ENCODE measurements around the gene TRIM32.

The TRIM32 gene

DNA sequence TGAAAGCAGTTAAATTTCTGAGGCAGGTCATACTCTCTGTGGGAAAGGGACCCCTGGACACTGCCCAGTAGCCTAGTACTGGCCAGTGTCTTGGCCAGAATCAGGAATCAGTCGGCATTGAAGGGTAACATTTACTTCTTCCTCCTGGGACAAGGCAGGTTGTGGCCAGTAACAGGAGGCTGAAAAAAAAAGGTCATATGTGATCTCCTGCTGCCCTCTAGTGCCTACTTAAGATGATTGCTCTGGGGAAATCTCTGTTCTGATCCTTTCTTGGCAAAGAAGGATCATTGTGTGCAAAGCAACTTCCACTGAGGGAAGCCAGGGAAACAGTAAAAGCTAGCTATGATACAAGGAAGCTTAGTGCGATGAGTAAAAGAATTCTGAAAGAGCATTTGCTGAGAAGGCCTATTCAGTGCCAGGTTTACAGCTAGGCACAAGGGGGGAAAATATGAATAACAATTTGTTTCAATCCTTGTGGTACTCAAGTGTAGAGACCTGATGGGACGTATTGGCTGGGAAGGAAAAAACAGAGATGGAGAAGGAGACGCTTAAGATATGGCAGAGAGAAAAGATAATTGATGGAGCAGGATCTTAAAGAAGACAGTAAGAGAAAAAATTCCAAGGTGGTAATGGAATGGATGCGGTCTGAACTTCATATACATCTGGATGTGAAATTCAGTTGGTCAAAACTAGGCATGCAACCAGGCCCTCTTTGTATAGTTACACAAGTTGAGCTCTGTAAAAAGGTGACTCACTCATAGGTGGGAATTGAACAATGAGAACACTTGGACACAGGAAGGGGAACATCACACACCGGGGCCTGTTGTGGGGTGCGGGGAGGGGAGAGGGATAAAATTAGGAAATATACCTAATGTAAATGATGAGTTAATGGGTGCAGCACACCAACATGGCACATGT, 25.8 kb upstream of the TRIM32 start:
- no peaks in the 10 kb centered on the region for H3K9me2 ChIP-seq (ENCODE audit: low read depth, low read length)
- no peak overlapping the region for H3K4me2 ChIP-seq (ENCODE audit: low read length)
- no peaks in the 10 kb centered on the region for H3K4me1 ChIP-seq (ENCODE audit: insufficient read depth, low read length, severe bottlenecking)
- H3F3A ChIP-seq (ENCODE audit: insufficient read depth, low read length): no peaks in the 10 kb centered on the region
- H3K9me3 ChIP-seq (ENCODE audit: low read length): no peaks in the 10 kb centered on the region
- no peaks in the 10 kb centered on the region for H3K27me3 ChIP-seq (ENCODE audit: insufficient read depth, low read length)
- H3K36me3 ChIP-seq (ENCODE audit: insufficient read depth, low read length): no peaks in the 10 kb centered on the region
- no peaks in the 10 kb centered on the region for H4K20me1 ChIP-seq (ENCODE audit: insufficient read depth, low read length)
- H3K27ac ChIP-seq (ENCODE audit: low read depth, low read length, poor library complexity, severe bottlenecking): no peak overlapping the region
- H3K79me2 ChIP-seq (ENCODE audit: insufficient read depth, low read length): no peaks in the 10 kb centered on the region
- H3K4me3 ChIP-seq (ENCODE audit: low read depth, low read length, poor library complexity, severe bottlenecking): no peak overlapping the region
- no peak overlapping the region for H3K9ac ChIP-seq (ENCODE audit: low read length)
- H2AFZ ChIP-seq (ENCODE audit: low read length): no peak overlapping the region
- no peak for TF ChIP-seq EZH2 (IDR thresholded peaks at IDR 0.05; ENCODE audit: borderline replicate concordance, low read length)
- TF ChIP-seq, protein P1, sequence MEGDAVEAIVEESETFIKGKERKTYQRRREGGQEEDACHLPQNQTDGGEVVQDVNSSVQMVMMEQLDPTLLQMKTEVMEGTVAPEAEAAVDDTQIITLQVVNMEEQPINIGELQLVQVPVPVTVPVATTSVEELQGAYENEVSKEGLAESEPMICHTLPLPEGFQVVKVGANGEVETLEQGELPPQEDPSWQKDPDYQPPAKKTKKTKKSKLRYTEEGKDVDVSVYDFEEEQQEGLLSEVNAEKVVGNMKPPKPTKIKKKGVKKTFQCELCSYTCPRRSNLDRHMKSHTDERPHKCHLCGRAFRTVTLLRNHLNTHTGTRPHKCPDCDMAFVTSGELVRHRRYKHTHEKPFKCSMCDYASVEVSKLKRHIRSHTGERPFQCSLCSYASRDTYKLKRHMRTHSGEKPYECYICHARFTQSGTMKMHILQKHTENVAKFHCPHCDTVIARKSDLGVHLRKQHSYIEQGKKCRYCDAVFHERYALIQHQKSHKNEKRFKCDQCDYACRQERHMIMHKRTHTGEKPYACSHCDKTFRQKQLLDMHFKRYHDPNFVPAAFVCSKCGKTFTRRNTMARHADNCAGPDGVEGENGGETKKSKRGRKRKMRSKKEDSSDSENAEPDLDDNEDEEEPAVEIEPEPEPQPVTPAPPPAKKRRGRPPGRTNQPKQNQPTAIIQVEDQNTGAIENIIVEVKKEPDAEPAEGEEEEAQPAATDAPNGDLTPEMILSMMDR (IDR thresholded peaks at IDR 0.05; ENCODE audit: low read length): peak; percentile 71

DNA sequence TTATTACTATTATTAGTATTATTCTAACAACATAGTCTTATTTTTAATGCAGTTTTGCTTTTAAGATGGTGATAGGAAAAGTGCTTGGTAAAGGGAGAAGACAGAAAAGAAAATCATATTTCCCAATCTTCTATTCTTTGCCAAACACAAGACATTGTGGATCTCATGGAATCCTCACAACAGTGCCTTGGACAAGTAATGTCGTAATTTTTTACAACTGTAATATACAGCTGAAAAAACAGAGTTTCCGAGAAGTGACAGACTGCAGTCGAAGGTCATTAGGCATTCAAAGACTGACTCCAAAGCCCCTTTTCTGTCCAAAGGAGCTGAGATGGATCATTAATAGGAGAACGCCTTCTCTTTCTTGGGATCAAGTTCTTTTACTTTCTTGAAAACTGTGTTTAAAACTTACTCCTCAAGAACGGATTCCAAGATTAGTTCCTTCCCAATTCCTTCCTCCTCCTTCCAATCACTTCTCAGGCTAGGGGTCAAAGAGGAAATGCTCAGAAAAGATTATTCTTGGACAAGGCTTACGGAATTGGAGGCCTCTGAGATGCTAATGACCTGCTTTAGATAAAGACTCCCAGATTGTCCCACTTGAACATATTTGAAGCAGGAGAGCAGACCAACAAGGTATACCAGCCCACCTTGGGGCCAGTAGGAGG, 24.3 kb upstream of the TRIM32 start:
- no peak for TF ChIP-seq EZH2 (IDR thresholded peaks at IDR 0.05; ENCODE audit: borderline replicate concordance, low read length)
- TF ChIP-seq, protein P1 (IDR thresholded peaks at IDR 0.05; ENCODE audit: low read length): no peak

DNA sequence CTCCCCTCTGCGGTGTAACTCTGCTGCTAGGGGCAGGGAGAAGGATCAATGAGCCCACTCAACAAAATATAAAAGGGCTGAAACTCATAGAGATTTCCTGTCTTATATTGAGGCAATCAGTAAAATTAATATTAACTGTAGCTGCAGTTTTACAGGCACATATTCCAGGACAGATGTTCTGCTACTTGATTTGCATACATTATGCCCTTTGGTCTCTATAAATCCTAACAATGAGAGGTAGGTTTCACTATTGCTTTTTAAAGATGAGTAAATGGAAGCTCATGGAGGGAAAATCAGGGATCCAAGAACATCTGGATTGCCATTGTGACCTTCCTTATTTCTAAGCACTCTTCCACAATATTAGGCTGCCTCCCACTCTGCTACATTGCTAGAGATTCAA, 23.5 kb upstream of the TRIM32 start:
- Histone ChIP-seq H4K20me1 (ENCODE audit: insufficient read depth, low read length) (no peaks in the 10 kb centered on the region), H3K9ac (ENCODE audit: low read length) (no peak overlapping the region)

More for the DNA sequence above, 24.3 kb upstream of the TRIM32 start:
- no peak overlapping the region for H3K9ac ChIP-seq (ENCODE audit: low read length)
- H3K79me2 ChIP-seq (ENCODE audit: insufficient read depth, low read length): no peaks in the 10 kb centered on the region
- no peaks in the 10 kb centered on the region for H3K9me2 ChIP-seq (ENCODE audit: low read depth, low read length)
- H2AFZ ChIP-seq (ENCODE audit: low read length): no peak overlapping the region
- H3K27ac ChIP-seq (ENCODE audit: low read depth, low read length, poor library complexity, severe bottlenecking): no peak overlapping the region
- no peaks in the 10 kb centered on the region for H3F3A ChIP-seq (ENCODE audit: insufficient read depth, low read length)
- H3K4me2 ChIP-seq (ENCODE audit: low read length): no peak overlapping the region
- no peaks in the 10 kb centered on the region for H4K20me1 ChIP-seq (ENCODE audit: insufficient read depth, low read length)
- H3K36me3 ChIP-seq (ENCODE audit: insufficient read depth, low read length): no peaks in the 10 kb centered on the region
- H3K4me1 ChIP-seq (ENCODE audit: insufficient read depth, low read length, severe bottlenecking): no peaks in the 10 kb centered on the region
- no peaks in the 10 kb centered on the region for H3K27me3 ChIP-seq (ENCODE audit: insufficient read depth, low read length)
- no peaks in the 10 kb centered on the region for H3K9me3 ChIP-seq (ENCODE audit: low read length)
- no peak overlapping the region for H3K4me3 ChIP-seq (ENCODE audit: low read depth, low read length, poor library complexity, severe bottlenecking)

More for the DNA sequence above, 23.5 kb upstream of the TRIM32 start:
- Histone ChIP-seq H3K9me3 (ENCODE audit: low read length) (no peaks in the 10 kb centered on the region), H3K4me2 (ENCODE audit: low read length) (no peak overlapping the region), H3F3A (ENCODE audit: insufficient read depth, low read length) (no peaks in the 10 kb centered on the region), H3K4me1 (ENCODE audit: insufficient read depth, low read length, severe bottlenecking) (no peaks in the 10 kb centered on the region), H3K4me3 (ENCODE audit: low read depth, low read length, poor library complexity, severe bottlenecking) (no peak overlapping the region), H3K27me3 (ENCODE audit: insufficient read depth, low read length) (no peaks in the 10 kb centered on the region), H3K27ac (ENCODE audit: low read depth, low read length, poor library complexity, severe bottlenecking) (no peak overlapping the region), H3K36me3 (ENCODE audit: insufficient read depth, low read length) (no peaks in the 10 kb centered on the region), H3K79me2 (ENCODE audit: insufficient read depth, low read length) (no peaks in the 10 kb centered on the region), H2AFZ (ENCODE audit: low read length) (no peak overlapping the region), H3K9me2 (ENCODE audit: low read depth, low read length) (no peaks in the 10 kb centered on the region)
- no peak for TF ChIP-seq EZH2 (IDR thresholded peaks at IDR 0.05; ENCODE audit: borderline replicate concordance, low read length)
- TF ChIP-seq, protein P1 (IDR thresholded peaks at IDR 0.05; ENCODE audit: low read length): no peak

All from OCI-LY1 (cell line).